H9 (cell line): Measurements from ENCODE around the gene DGKH. TPM values are rescaled to one million over a fixed set of nuclear protein-coding genes. Genes with fewer than 3 reads are reported as not detected.

Experiments
- DNase-seq: peaks from one replicate; pipeline ENCODE4 v3.0.0-alpha.2; 2017
- H2AFZ ChIP-seq: one replicate; pipeline ENCODE4 v1.6.1; 2013; ENCODE audit warnings: mild to moderate bottlenecking, low read length, control low read depth, moderate library complexity
- H2AK5ac ChIP-seq: 2 replicates; pipeline ENCODE4 v1.6.1; 2013; ENCODE audit warnings: low read length, control low read depth, mixed read lengths; ENCODE audit not compliant: insufficient read length
- H2BK120ac ChIP-seq: one replicate; pipeline ENCODE4 v1.6.1; 2013; ENCODE audit warnings: low read depth, mild to moderate bottlenecking, low read length, control low read depth, inconsistent platforms; ENCODE audit not compliant: poor library complexity, severe bottlenecking
- H2BK12ac ChIP-seq: 2 replicates; pipeline ENCODE4 v1.6.1; 2013; ENCODE audit warnings: low read length, control low read depth, mixed read lengths, low read depth; ENCODE audit not compliant: insufficient read length
- H2BK15ac ChIP-seq: 2 replicates; pipeline ENCODE4 v1.6.1; 2013; ENCODE audit warnings: low read depth, low read length, control low read depth
- H2BK20ac ChIP-seq: one replicate; pipeline ENCODE4 v1.6.1; 2013; ENCODE audit warnings: low read depth, mild to moderate bottlenecking, low read length, control low read depth, inconsistent platforms; ENCODE audit not compliant: poor library complexity, severe bottlenecking
- H2BK5ac ChIP-seq: 2 replicates; pipeline ENCODE4 v1.6.1; 2013; ENCODE audit warnings: low read length, control low read depth, mixed read lengths; ENCODE audit not compliant: insufficient read length
- H3K14ac ChIP-seq: 2 replicates; pipeline ENCODE4 v1.6.1; 2013; ENCODE audit warnings: low read length, control low read depth; ENCODE audit not compliant: insufficient read depth
- H3K18ac ChIP-seq: 2 replicates; pipeline ENCODE4 v1.6.1; 2013; ENCODE audit warnings: low read depth, mild to moderate bottlenecking, mixed read lengths, low read length, control low read depth; ENCODE audit not compliant: insufficient read length
- H3K23ac ChIP-seq: 2 replicates; pipeline ENCODE4 v1.6.1; 2013; ENCODE audit warnings: low read length, control low read depth, mixed read lengths, low read depth; ENCODE audit not compliant: insufficient read length
- H3K23me2 ChIP-seq: 2 replicates; pipeline ENCODE4 v1.6.1; 2013; ENCODE audit warnings: low read depth, mild to moderate bottlenecking, mixed read lengths, low read length, control low read depth; ENCODE audit not compliant: insufficient read length, poor library complexity, severe bottlenecking
- H3K27ac ChIP-seq: 2 replicates; pipeline ENCODE4 v1.5.1; 2013; ENCODE audit warnings: low read length, control low read depth, mixed read lengths, low read depth; ENCODE audit not compliant: insufficient read length
- H3K27me3 ChIP-seq: 2 replicates; pipeline ENCODE4 v1.6.1; 2013; ENCODE audit warnings: low read length, control low read depth, inconsistent platforms; ENCODE audit not compliant: insufficient read depth
- H3K4ac ChIP-seq: 2 replicates; pipeline ENCODE4 v1.6.1; 2013; ENCODE audit warnings: low read depth, mild to moderate bottlenecking, control low read depth, inconsistent platforms, low read length, moderate library complexity
- H3K4me1 ChIP-seq: 2 replicates; pipeline ENCODE4 v1.6.1; 2013; ENCODE audit warnings: low read length, control low read depth, inconsistent platforms; ENCODE audit not compliant: insufficient read depth
- H3K4me2 ChIP-seq: 2 replicates; pipeline ENCODE4 v1.6.1; 2013; ENCODE audit warnings: low read length, control low read depth, mixed read lengths; ENCODE audit not compliant: insufficient read length, insufficient read depth
- H3K56ac ChIP-seq: 2 replicates; pipeline ENCODE4 v1.6.1; 2013; ENCODE audit warnings: low read depth, mild to moderate bottlenecking, mixed read lengths, low read length, control low read depth; ENCODE audit not compliant: insufficient read length
- H3K79me1 ChIP-seq: 2 replicates; pipeline ENCODE4 v1.6.1; 2013; ENCODE audit warnings: low read depth, mild to moderate bottlenecking, moderate library complexity, low read length, control low read depth, inconsistent platforms; ENCODE audit not compliant: insufficient read depth, poor library complexity, severe bottlenecking
- H3K79me2 ChIP-seq: 2 replicates; pipeline ENCODE4 v1.6.1; 2013; ENCODE audit warnings: low read length, control low read depth, inconsistent platforms; ENCODE audit not compliant: insufficient read depth
- H3K9ac ChIP-seq: 2 replicates; pipeline ENCODE4 v1.6.1; 2013; ENCODE audit warnings: low read length, control low read depth, mixed read lengths; ENCODE audit not compliant: insufficient read length; ENCODE audit errors: extremely low read depth
- H3K9me3 ChIP-seq: one replicate; pipeline ENCODE4 v1.6.1; 2013; ENCODE audit warnings: low read depth, low read length, inconsistent platforms; ENCODE audit not compliant: control insufficient read depth
- H3T11ph ChIP-seq: one replicate; pipeline ENCODE4 v1.6.1; 2013; ENCODE audit warnings: mild to moderate bottlenecking, low read length, control low read depth, inconsistent platforms
- H4K20me1 ChIP-seq: one replicate; pipeline ENCODE4 v1.6.1; 2013; ENCODE audit not compliant: control insufficient read depth, insufficient read length, insufficient read depth
- H4K5ac ChIP-seq: 2 replicates; pipeline ENCODE4 v1.6.1; 2013; ENCODE audit warnings: low read depth, mild to moderate bottlenecking, mixed read lengths, low read length, control low read depth; ENCODE audit not compliant: insufficient read length
- H4K8ac ChIP-seq: replicated peaks from 2 replicates; pipeline ENCODE4 v1.6.1; 2013; ENCODE audit warnings: low read length, control low read depth, mixed read lengths, low read depth; ENCODE audit not compliant: insufficient read length
- H4K91ac ChIP-seq: 2 replicates; pipeline ENCODE4 v1.6.1; 2013; ENCODE audit warnings: low read depth, mild to moderate bottlenecking, moderate library complexity, mixed read lengths, low read length, control low read depth; ENCODE audit not compliant: insufficient read length
- H3K27ac Mint-ChIP-seq, 3 experiments: 2 replicates in 2 of 3; 3 replicates in 1 of 3; pipeline ENCODE4 v1.8.0; 2020 to 2021; ENCODE audit warnings: mixed read lengths in 3 of 3, mild to moderate bottlenecking in 1 of 3, moderate library complexity in 1 of 3
- H3K27me3 Mint-ChIP-seq: 2 replicates; pipeline ENCODE4 v1.8.0; 2021; ENCODE audit warnings: low read depth, mild to moderate bottlenecking, moderate library complexity, mixed read lengths
- H3K36me3 Mint-ChIP-seq, 3 experiments: 2 replicates in 2 of 3; 3 replicates in 1 of 3; pipeline ENCODE4 v1.8.0; 2020 to 2021; ENCODE audit warnings: low read depth in 3 of 3, mixed read lengths in 3 of 3; ENCODE audit not compliant: insufficient read depth in 1 of 3
- H3K4me1 Mint-ChIP-seq, 2 experiments: 2 replicates each; pipeline ENCODE4 v1.8.0; 2020; ENCODE audit warnings: mixed read lengths in 2 of 2
- H3K4me3 Mint-ChIP-seq, 2 experiments: 2 replicates in 1 of 2; 3 replicates in 1 of 2; pipeline ENCODE4 v1.8.0; 2020 to 2021; ENCODE audit warnings: mild to moderate bottlenecking in 2 of 2, mixed read lengths in 2 of 2, moderate library complexity in 1 of 2
- H3K9me3 Mint-ChIP-seq, 2 experiments: 2 replicates in 1 of 2; 3 replicates in 1 of 2; pipeline ENCODE4 v1.8.0; 2020; ENCODE audit warnings: mild to moderate bottlenecking in 2 of 2, mixed read lengths in 2 of 2, moderate library complexity in 1 of 2
- CTCF ChIP-seq: fragments of 200-600 bp; sonication (generic); conservative IDR thresholded peaks from 3 replicates; pipeline ENCODE4 v1.8.0; 2021; ENCODE audit warnings: antibody characterized with exemption, mild to moderate bottlenecking
- WGBS: extraction: QIAGEN DNeasy Blood & Tissue Kit; methylation state at CpG from one replicate; pipeline ENCODE4 v1.1.7; 2013; ENCODE audit warnings: missing lambda C conversion rate, low lambda C conversion rate, mixed read lengths; ENCODE audit not compliant: insufficient read length; ENCODE audit errors: extremely low coverage; 5-methylcytosine and 5-hydroxymethylcytosine counted together
- total RNA-seq: library from RNA; stranded (reverse); gene quantifications from 2 replicates; pipeline ENCODE4 v1.2.1, GENCODE V29; 2021

Gene DGKH
- total RNA-seq, 1 experiment from 2014 or later: 8.6 TPM

GRCh38 chr13:42229287-42229686 lies 180.8 kb downstream of the DGKH start:
- Mint-ChIP-seq H3K4me1 (peaks cover 6 to 11% of the 10 kb centered on the region in 2 experiments), H3K36me3 (peaks cover 9 to 13% (median 11%) of the 10 kb centered on the region in 3 experiments; a peak in 6 of 7 replicates), H3K4me3 (no peak overlapping the region), H3K9me3 (no peaks in the 10 kb centered on the region), H3K27ac (peak overlapping the region in 1 of 3 experiments; percentile 17; a peak in 1 of 7 replicates), H3K27me3 (no peaks in the 10 kb centered on the region)
- Histone ChIP-seq H2BK120ac (no peak overlapping the region), H3K27ac (no peak overlapping the region), H3K18ac (no peak overlapping the region), H2AK5ac (no peak overlapping the region), H3K4me2 (no peak overlapping the region), H4K91ac (no peak overlapping the region), H3K4me1 (no peaks in the 10 kb centered on the region), H4K8ac (no peak overlapping the region), H2BK15ac (no peak overlapping the region), H3K14ac (no peak overlapping the region), H3K9me3 (no peaks in the 10 kb centered on the region), H3K79me2 (no peaks in the 10 kb centered on the region), H3K23me2 (no peaks in the 10 kb centered on the region), H4K5ac (no peak overlapping the region), H3K79me1 (no peaks in the 10 kb centered on the region), H2AFZ (no peak overlapping the region), H3K9ac (no peak overlapping the region), H3K56ac (no peak overlapping the region), H4K20me1 (no peaks in the 10 kb centered on the region), H3K27me3 (no peaks in the 10 kb centered on the region), H3K4ac (no peak overlapping the region), H3K23ac (no peak overlapping the region), H2BK5ac (no peak overlapping the region), H2BK12ac (no peak overlapping the region), H3T11ph (no peak overlapping the region), H2BK20ac (no peak overlapping the region)
- no peak for DNase-seq
- no CpG with 5 or more reads among the region's 3 CpGs for WGBS
- TF ChIP-seq CTCF: no peak
